ENCODE measurements around the gene CCDC6. TPM values are rescaled to one million over a fixed set of nuclear protein-coding genes. Genes with fewer than 3 reads are reported as not detected.

The CCDC6 gene
- total and polyA plus RNA-seq, 2 of the 8 experiments (the other 6 are each of a cell fraction or from before 2014, with no cell fraction given), result 42.2 to 74.4 TPM

DNA sequence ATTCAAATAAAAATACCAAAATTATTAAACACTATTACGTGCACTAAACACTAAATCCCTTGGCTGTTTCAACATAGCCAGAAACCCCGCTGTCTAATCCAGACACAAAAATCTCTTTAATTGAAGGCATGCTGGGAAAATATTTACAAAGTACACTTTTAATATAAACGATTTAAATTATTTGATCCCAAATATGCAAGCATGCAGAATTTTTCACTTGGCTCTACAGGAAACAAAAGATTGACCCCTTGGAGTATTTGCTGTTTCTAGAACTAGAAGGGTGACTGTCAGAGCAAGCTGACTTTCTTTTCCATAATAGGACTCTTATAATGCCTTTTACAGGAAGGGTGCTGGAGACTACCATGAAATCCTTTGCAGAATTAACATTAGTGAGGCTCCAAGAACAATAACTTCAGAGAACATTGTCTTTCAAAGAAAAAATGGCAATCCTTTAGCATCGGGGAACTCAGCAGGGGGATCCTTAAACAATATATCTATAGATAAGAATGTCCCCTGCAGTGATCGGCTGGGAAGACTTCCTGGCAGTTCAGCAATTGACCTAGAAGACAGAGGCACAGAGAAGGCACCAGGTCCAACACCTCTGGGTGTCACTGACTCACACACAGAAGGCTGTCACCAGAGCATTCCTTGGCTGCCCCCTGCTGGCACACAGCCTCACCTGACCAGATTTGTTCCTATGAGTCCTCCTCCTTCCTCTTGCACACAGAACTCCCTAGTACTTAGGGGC is 97.3 kb downstream of the CCDC6 start (continued):
- no peak for TF ChIP-seq CREB1 (IDR thresholded peaks at IDR 0.05)
- TF ChIP-seq SUZ12 (IDR thresholded peaks at IDR 0.05; ENCODE audit: low read length), result no peak
- TF ChIP-seq CTBP2 (IDR thresholded peaks at IDR 0.05; ENCODE audit: borderline replicate concordance, insufficient read depth, insufficient read length, low read length), result no peak
- TF ChIP-seq TCF12 (IDR thresholded peaks at IDR 0.05; ENCODE audit: low read depth, low read length), result no peak
- TF ChIP-seq SIN3A (conservative IDR thresholded peaks at IDR 0.05 in 1 of 2, IDR thresholded peaks at IDR 0.05 in 1 of 2; ENCODE audit: low read depth in 1 of 2, low read length in 2 of 2), result 0 out of 4 replicates have a peak, but pooled peaks of 1 of the 2 experiments have one; percentile 52
- TF ChIP-seq KDM1A (IDR thresholded peaks at IDR 0.05; ENCODE audit: borderline replicate concordance, low read length), result no peak
- TF ChIP-seq TAF1 (IDR thresholded peaks at IDR 0.05; ENCODE audit: low read depth, low read length), result no peak
- no peak for TF ChIP-seq NANOG (IDR thresholded peaks at IDR 0.05; ENCODE audit: insufficient read depth, low read depth, low read length, poor library complexity, severe bottlenecking)
- no peak for TF ChIP-seq SIX5 (IDR thresholded peaks at IDR 0.05; ENCODE audit: low read depth, low read length)
- TF ChIP-seq, protein P1, sequence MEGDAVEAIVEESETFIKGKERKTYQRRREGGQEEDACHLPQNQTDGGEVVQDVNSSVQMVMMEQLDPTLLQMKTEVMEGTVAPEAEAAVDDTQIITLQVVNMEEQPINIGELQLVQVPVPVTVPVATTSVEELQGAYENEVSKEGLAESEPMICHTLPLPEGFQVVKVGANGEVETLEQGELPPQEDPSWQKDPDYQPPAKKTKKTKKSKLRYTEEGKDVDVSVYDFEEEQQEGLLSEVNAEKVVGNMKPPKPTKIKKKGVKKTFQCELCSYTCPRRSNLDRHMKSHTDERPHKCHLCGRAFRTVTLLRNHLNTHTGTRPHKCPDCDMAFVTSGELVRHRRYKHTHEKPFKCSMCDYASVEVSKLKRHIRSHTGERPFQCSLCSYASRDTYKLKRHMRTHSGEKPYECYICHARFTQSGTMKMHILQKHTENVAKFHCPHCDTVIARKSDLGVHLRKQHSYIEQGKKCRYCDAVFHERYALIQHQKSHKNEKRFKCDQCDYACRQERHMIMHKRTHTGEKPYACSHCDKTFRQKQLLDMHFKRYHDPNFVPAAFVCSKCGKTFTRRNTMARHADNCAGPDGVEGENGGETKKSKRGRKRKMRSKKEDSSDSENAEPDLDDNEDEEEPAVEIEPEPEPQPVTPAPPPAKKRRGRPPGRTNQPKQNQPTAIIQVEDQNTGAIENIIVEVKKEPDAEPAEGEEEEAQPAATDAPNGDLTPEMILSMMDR (IDR thresholded peaks at IDR 0.05; ENCODE audit: control extremely low read depth in 1 of 3, insufficient read depth in 1 of 3, low read depth in 1 of 3, low read length in 3 of 3), result peak; percentile 58 to 87 (median 84)
- TF ChIP-seq, protein P2, sequence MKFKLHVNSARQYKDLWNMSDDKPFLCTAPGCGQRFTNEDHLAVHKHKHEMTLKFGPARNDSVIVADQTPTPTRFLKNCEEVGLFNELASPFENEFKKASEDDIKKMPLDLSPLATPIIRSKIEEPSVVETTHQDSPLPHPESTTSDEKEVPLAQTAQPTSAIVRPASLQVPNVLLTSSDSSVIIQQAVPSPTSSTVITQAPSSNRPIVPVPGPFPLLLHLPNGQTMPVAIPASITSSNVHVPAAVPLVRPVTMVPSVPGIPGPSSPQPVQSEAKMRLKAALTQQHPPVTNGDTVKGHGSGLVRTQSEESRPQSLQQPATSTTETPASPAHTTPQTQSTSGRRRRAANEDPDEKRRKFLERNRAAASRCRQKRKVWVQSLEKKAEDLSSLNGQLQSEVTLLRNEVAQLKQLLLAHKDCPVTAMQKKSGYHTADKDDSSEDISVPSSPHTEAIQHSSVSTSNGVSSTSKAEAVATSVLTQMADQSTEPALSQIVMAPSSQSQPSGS (IDR thresholded peaks at IDR 0.05; ENCODE audit: low read length), result no peak
- TF ChIP-seq CBX5 (IDR thresholded peaks at IDR 0.05; ENCODE audit: low read depth, low read length), result no peak
- TF ChIP-seq POLR2A (IDR thresholded peaks at IDR 0.05; ENCODE audit: control extremely low read depth in 1 of 2, low read depth in 2 of 2, low read length in 2 of 2), result no peak
- TF ChIP-seq POU5F1 (IDR thresholded peaks at IDR 0.05; ENCODE audit: low read depth, low read length), result no peak
- TF ChIP-seq FOSL1 (IDR thresholded peaks at IDR 0.05; ENCODE audit: insufficient read depth, low read depth, low read length), result no peak
- TF ChIP-seq, protein P3, sequence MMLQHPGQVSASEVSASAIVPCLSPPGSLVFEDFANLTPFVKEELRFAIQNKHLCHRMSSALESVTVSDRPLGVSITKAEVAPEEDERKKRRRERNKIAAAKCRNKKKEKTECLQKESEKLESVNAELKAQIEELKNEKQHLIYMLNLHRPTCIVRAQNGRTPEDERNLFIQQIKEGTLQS (IDR thresholded peaks at IDR 0.05; ENCODE audit: insufficient read depth, low read depth, low read length), result no peak
- TF ChIP-seq JUND (IDR thresholded peaks at IDR 0.05; ENCODE audit: low read length), result no peak
- TF ChIP-seq POLR2AphosphoS5 (IDR thresholded peaks at IDR 0.05; ENCODE audit: low read depth, low read length), result peak; percentile 31; the same call in 1 of the 2 replicates

Measured in H1 (cell line).